TTC549 (cell line): ENCODE data around the gene GALNTL6.

Source experiments
- FAIRE-seq: peaks from 2 replicates; lab custom pipeline; 2012; peaks lifted over from hg19 to GRCh38; lab: Jason Lieb, UNC

The GALNTL6 gene

GRCh38 chr4:172125443-172125842 lies 312.2 kb downstream of the GALNTL6 start:
- no peak for FAIRE-seq

- FAIRE-seq, result no peak
Measured at GRCh38 chr4:172127168-172127567, 314.0 kb downstream of the GALNTL6 start.

- no peak for FAIRE-seq
Measured at GRCh38 chr4:172129593-172129992, 316.4 kb downstream of the GALNTL6 start.

GRCh38 chr4:172134521-172134920 lies 321.3 kb downstream of the GALNTL6 start:
- no peak for FAIRE-seq

DNA sequence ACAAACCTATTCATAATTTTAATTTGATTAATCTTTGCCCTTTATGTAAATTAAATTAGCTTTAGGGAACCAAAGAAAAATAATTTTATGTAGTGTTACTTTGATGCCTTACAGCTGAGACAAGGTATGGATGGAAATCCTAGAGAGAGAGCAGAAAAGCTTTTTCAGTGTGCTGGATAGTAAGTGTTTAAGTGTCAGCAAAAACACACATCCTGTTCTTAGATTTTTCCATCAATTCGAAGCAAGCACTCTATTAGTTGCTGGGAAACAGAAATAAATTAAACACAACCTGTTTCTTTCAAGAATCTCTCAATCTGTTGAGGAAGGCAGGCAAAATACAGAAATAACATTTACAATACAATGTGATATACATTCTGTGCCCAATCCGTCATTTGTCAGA lies 327.8 kb downstream of the GALNTL6 start:
- no peak for FAIRE-seq

DNA sequence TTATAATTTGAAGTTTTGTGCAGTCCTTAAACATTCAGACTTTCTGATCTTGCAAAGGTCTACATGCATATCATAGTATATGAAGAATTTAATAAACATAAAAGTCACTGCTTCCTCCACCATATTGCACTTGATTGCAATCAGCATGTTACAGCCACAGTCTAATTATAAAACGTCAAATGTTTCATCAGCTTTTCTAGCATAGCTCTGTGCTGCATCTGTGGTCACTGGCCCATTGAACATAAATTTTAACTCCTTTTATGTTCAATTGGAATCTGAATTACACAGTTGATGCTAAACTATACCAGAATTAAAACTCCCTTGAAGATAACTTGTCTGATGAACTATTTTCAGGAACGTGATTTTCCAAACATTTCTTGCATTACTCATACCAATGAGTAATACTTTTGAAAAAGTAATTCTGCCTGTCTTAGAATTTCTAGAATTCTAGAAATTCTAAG lies 329.1 kb downstream of the GALNTL6 start:
- FAIRE-seq, result no peak

GRCh38 chr4:172143605-172144314 lies 330.6 kb downstream of the GALNTL6 start:
- no peak for FAIRE-seq

DNA sequence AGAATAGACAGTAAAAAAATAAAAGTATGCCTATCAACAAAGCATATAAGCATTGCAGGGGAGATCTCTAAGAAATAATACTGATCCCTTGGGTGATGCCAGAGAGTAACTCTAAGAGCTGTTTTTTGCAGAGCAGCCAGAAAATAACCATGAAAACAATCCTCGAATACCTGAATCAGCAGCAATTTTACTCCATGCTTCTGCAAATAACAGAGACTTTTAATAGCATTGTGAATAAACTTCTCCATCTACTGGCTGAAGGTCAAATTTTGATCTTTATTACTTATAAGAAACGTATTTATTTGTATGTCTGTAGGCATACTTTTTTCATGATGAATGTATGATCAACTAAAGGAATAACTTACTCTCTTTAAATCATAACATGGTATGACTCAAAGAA lies 334.5 kb downstream of the GALNTL6 start:
- no peak for FAIRE-seq

DNA sequence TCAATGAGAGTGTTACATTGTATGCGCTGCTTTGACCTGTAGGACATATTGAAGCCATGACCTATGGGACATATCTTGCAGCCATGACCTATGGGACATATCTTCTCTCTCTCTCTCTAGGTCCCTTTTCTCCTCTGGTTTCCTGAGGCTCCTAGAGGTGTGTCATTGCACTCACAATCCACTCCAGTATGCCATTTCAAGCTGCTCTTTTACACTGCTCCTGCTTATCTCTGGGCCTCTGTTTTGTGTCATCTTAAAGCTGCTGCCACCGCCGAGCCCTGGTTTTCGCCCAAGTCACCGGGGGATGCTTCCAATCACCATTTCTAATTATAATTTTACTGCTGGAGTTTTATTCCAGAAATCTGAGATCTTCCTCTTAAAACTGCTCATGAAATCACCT lies 336.1 kb downstream of the GALNTL6 start:
- no peak for FAIRE-seq

GRCh38 chr4:172152284-172152683 lies 339.1 kb downstream of the GALNTL6 start:
- no peak for FAIRE-seq

DNA sequence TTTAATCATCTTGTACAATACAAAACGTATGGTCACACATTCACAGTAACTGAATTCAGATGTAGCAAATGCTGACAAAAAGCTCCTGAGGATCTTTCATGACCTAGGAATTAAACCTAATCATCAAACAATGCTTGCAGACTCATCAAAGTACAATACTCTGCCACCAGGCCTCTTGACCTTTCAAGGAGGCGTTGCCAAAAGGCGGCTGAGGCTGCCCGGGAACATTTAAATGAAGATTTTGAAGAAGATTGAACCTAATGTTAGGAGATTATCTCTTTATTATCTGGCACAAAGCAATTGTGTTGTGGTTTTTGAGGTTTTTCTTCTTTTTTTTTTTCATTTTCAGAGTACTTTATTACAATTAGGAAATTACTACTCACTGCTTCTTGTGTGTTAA lies 340.5 kb downstream of the GALNTL6 start:
- FAIRE-seq, result no peak

- no peak for FAIRE-seq
Measured at GRCh38 chr4:172155838-172156345, 342.7 kb downstream of the GALNTL6 start.

GRCh38 chr4:172157946-172158345 lies 344.7 kb downstream of the GALNTL6 start:
- FAIRE-seq, result no peak

- FAIRE-seq, result no peak
Measured at GRCh38 chr4:172163215-172163614, 350.0 kb downstream of the GALNTL6 start.

- FAIRE-seq, result no peak
Measured at GRCh38 chr4:172168888-172169287, 355.7 kb downstream of the GALNTL6 start.

DNA sequence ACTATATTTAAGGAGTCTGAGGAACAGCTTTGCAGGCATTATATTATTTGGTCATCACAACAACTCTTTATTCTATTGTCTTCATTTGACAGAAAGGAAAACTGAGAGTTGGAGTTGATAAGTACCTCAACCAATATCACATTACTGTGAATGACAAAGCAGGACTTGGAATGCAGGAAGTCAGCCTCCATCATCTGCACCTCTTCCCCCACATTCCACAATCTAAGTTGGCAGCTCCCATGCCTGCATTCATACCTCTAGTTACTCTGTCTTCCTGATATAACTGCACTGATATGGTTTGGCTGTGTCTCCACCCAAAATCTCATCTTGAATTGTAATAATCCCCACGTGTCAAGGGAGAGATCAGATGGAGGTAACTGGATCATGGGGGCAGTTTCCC lies 356.7 kb downstream of the GALNTL6 start:
- FAIRE-seq, result no peak

GRCh38 chr4:172173206-172173605 lies 360.0 kb downstream of the GALNTL6 start:
- no peak for FAIRE-seq

- FAIRE-seq, result no peak
Measured at GRCh38 chr4:172177382-172177781, 364.2 kb downstream of the GALNTL6 start.

DNA sequence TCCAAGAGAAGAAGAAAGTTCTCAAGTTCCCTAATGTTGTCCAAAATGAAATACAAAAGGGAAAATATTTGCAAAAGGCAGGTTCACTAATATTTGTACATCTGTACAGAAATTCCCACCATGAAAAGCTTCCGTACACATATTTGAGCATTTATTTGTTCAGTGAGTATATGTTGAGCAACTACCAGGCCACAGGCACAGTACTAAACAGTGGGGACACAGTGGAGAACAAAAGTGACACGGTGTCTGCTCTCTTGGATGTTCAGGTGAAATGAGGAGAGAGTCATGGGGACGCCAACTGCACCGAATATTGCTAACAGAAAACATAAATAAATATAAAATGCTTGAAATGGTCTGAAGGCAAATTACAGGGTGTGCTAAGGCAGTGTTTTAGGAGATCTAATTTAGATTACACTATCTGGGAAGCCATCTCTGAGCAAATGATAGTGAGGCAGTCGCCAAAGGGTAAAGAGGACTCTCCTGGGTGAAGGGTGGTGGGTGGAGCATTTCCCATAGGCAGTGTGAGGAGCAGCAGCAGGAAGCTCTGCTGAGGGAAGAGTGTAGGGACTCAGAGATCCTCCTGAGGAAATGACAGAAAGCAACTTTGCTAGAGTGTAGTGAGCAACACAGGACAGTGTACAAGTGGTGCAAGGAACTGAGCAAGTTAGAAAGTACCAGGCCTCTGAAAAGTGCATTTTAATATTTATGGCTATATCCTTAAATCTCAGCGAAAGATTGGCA lies 375.2 kb downstream of the GALNTL6 start:
- no peak for FAIRE-seq

DNA sequence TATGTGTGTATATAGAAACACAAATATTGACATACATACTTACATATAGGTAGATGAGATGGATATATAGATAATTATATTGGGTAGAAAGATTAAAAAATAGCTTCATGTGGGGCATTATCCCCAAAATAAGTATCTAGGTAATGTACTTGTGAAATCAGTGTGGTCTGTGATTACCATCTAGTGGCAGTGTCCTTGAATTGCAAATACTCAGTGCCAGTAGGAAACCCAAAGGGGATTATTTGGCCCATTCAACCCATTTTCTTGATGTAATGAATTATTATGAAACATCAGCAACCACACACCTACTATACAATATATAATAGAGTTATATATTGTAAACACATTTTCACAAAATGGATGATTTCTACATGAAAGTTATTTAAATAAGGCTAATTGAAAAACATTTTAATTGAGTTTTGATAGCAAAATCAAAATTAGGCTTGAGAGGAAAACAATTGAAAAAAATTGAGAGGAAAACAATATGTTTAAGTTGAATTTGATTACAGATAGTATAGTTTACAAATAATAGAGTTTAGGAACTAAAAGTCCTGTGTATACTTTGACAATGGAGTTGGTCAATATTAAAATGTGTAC lies 389.4 kb downstream of the GALNTL6 start:
- FAIRE-seq, result peak; percentile 33

DNA sequence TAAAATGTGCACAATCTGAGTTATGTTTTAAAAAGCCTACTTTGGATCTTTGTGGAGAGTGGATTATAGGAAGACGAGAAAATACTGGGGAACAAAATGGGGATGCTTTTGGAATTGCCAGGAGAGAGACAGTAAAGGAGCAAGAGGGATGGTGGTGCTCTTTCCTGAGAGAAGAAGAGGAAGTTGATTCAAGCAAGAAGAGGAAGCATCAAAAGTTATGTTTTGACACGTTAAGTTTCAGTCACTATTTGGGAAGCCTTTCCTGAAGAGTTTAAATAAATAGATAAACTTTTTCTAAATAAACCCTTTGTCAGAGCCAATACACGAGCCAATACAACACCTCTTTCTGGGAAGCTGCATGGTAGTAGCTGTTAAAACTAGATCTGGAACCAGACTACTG lies 394.1 kb downstream of the GALNTL6 start:
- FAIRE-seq, result no peak

GRCh38 chr4:172207886-172208285 lies 394.7 kb downstream of the GALNTL6 start:
- no peak for FAIRE-seq

DNA sequence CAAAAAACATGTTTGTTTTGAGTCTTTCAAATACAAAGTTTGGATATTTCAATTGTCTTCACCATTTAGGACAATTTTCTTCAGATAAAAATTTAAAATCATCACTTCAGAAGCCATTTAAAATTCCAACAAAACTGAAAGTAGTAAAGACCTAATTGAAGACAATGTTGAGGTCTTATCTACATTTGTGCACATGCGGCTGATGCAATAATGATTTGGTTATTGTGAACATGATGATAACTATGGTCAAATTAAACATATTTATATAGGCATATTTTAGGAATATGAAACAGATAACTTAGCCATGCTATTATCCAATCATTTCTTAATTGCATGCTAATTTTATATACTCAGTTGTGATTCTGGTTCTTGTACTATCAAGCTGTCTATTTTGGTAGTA lies 407.5 kb downstream of the GALNTL6 start:
- no peak for FAIRE-seq
